HepG2 (cell line): ENCODE data around the gene MEX3A. TPM values are rescaled to one million over a fixed set of nuclear protein-coding genes. Genes with fewer than 3 reads are reported as not detected.
A peak's percentile ranks its signal among the peaks of the same experiment; 100 is the strongest.

Experiments used
- E2F5 ChIP-seq: sonication (generic); formaldehyde crosslinking; conservative IDR thresholded peaks from 2 replicates; pipeline ENCODE4 v1.4.0; 2020; ENCODE audit warnings: missing genetic modification reagents
- ELF3 ChIP-seq: IDR thresholded peaks from 2 replicates; pipeline ENCODE4 v1.6.1; 2016; ENCODE audit warnings: missing genetic modification reagents, missing compliant biosample characterization
- IRX3 ChIP-seq: sonication (generic); formaldehyde crosslinking; IDR thresholded peaks from 2 replicates; pipeline ENCODE4 v1.8.1; 2023; ENCODE audit warnings: mild to moderate bottlenecking, low read depth, missing genetic modification reagents, borderline replicate concordance
- KMT2A ChIP-seq: sonication (generic); formaldehyde crosslinking; IDR thresholded peaks from 2 replicates; pipeline ENCODE4 v1.4.0; 2020; ENCODE audit warnings: missing genetic modification reagents
- NFKB2 ChIP-seq: sonication (generic); formaldehyde crosslinking; IDR thresholded peaks from 2 replicates; pipeline ENCODE4 v1.4.0; 2020; ENCODE audit warnings: missing genetic modification reagents, borderline replicate concordance
- NFRKB ChIP-seq: fragments of 450-650 bp; IDR thresholded peaks from 2 replicates; pipeline ENCODE4 v1.6.1; 2017
- RELA ChIP-seq: sonication (generic); formaldehyde crosslinking; IDR thresholded peaks from 2 replicates; pipeline ENCODE4 v1.4.0; 2020; ENCODE audit warnings: missing genetic modification reagents
- TFDP1 ChIP-seq: IDR thresholded peaks from 2 replicates; pipeline ENCODE4 v1.6.1; 2016; ENCODE audit warnings: missing compliant biosample characterization, missing genetic modification reagents, borderline replicate concordance
- TGIF2 ChIP-seq: IDR thresholded peaks from 2 replicates; pipeline ENCODE4 v1.6.1; 2016; ENCODE audit warnings: control low read depth, missing compliant biosample characterization
- ZNF17 ChIP-seq: sonication (generic); formaldehyde crosslinking; IDR thresholded peaks from 2 replicates; pipeline ENCODE4 v1.5.0; 2020; ENCODE audit warnings: mild to moderate bottlenecking, missing genetic modification reagents
- ZNF230 ChIP-seq: sonication (generic); formaldehyde crosslinking; IDR thresholded peaks from 2 replicates; pipeline ENCODE4 v1.4.0; 2020; ENCODE audit warnings: mild to moderate bottlenecking, missing genetic modification reagents
- ZNF530 ChIP-seq: sonication (generic); formaldehyde crosslinking; IDR thresholded peaks from 2 replicates; pipeline ENCODE4 v1.5.0; 2020; ENCODE audit warnings: low read depth, mild to moderate bottlenecking, missing genetic modification reagents
- ZNF552 ChIP-seq: sonication (generic); formaldehyde crosslinking; IDR thresholded peaks from 2 replicates; pipeline ENCODE4 v1.9.0; 2022; ENCODE audit warnings: missing genetic modification reagents, mild to moderate bottlenecking, borderline replicate concordance
- ZNF558 ChIP-seq: sonication (generic); formaldehyde crosslinking; IDR thresholded peaks from 2 replicates; pipeline ENCODE4 v1.9.0; 2022; ENCODE audit warnings: mild to moderate bottlenecking, missing genetic modification reagents, borderline replicate concordance
- ZNF761 ChIP-seq: sonication (generic); formaldehyde crosslinking; conservative IDR thresholded peaks from 2 replicates; pipeline ENCODE4 v1.4.0; 2020; ENCODE audit warnings: mild to moderate bottlenecking, missing genetic modification reagents
- ZNF841 ChIP-seq: sonication (generic); formaldehyde crosslinking; IDR thresholded peaks from 2 replicates; pipeline ENCODE4 v1.8.1; 2023; ENCODE audit warnings: missing genetic modification reagents, borderline replicate concordance
- polyA plus RNA-seq, 8 experiments: library from polyadenylated mRNA; depleted of rRNA in 3 of 8; stranded (reverse) in 7 of 8; unstranded in 1 of 8; fragments of >200 nt; fragmentation: Illumina TruSeq in 4 of 8; extraction: Trizol in 4 of 8; gene quantifications; 2 replicates each; pipeline versions ENCODE4 v1.2.1 to v1.2.3, GENCODE V29; 2011 to 2016; ENCODE audit warnings: low read depth in 4 of 8, missing spikeins in 1 of 8, mixed read lengths in 1 of 8; ENCODE audit not compliant: insufficient read depth in 1 of 8
- total RNA-seq, 5 experiments: library from RNA; depleted of rRNA; stranded (reverse); fragments of >200 nt; fragmentation: Illumina TruSeq; extraction: Trizol; gene quantifications; 2 replicates each; pipeline ENCODE4 v1.2.3, GENCODE V29; 2016; ENCODE audit warnings: low read depth in 1 of 5
- TF ChIP-seq, protein P1 (sequence below): fragments of 450-650 bp; IDR thresholded peaks from 2 replicates; pipeline ENCODE4 v1.6.1; 2017
- TF ChIP-seq, protein P2 (sequence below): IDR thresholded peaks from 2 replicates; pipeline ENCODE4 v1.6.1; 2016; ENCODE audit warnings: missing compliant biosample characterization, missing genetic modification reagents, borderline replicate concordance
- TF ChIP-seq, protein P3 (sequence below): sonication (generic); formaldehyde crosslinking; IDR thresholded peaks from 2 replicates; pipeline ENCODE4 v1.9.0; 2021; ENCODE audit warnings: missing genetic modification reagents, borderline replicate concordance
- TF ChIP-seq, protein P4 (sequence below): sonication (generic); formaldehyde crosslinking; IDR thresholded peaks from 2 replicates; pipeline ENCODE4 v1.4.0; 2020; ENCODE audit warnings: missing genetic modification reagents; ENCODE audit errors: not compliant biosample characterization

Gene MEX3A
- total and polyA plus RNA-seq, 2 of the 13 experiments (the other 11 are each of a cell fraction or from before 2014, with no cell fraction given) = 7.6 to 9.1 TPM

GRCh38 chr1:156053768-156054499, 28.3 kb downstream of the MEX3A start, which contains the start of gene UBQLN4 (continued):
- TF ChIP-seq, protein P1, sequence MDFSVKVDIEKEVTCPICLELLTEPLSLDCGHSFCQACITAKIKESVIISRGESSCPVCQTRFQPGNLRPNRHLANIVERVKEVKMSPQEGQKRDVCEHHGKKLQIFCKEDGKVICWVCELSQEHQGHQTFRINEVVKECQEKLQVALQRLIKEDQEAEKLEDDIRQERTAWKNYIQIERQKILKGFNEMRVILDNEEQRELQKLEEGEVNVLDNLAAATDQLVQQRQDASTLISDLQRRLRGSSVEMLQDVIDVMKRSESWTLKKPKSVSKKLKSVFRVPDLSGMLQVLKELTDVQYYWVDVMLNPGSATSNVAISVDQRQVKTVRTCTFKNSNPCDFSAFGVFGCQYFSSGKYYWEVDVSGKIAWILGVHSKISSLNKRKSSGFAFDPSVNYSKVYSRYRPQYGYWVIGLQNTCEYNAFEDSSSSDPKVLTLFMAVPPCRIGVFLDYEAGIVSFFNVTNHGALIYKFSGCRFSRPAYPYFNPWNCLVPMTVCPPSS = no peak
- TF ChIP-seq E2F5 = no peak
- peak; percentile 57; the same call in 1 of the 2 replicates for TF ChIP-seq ZNF558 (CRISPR knock-in tag)
- TF ChIP-seq, protein P2, sequence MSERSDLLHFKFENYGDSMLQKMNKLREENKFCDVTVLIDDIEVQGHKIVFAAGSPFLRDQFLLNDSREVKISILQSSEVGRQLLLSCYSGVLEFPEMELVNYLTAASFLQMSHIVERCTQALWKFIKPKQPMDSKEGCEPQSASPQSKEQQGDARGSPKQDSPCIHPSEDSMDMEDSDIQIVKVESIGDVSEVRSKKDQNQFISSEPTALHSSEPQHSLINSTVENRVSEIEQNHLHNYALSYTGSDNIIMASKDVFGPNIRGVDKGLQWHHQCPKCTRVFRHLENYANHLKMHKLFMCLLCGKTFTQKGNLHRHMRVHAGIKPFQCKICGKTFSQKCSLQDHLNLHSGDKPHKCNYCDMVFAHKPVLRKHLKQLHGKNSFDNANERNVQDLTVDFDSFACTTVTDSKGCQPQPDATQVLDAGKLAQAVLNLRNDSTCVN (CRISPR knock-in tag) = 0 out of 2 replicates have a peak, but pooled peaks have one; percentile 5
- no peak for TF ChIP-seq ZNF530 (CRISPR knock-in tag)
- TF ChIP-seq ELF3 (CRISPR knock-in tag) = no peak
- no peak for TF ChIP-seq ZNF230 (CRISPR knock-in tag)
- TF ChIP-seq ZNF841 = no peak
- TF ChIP-seq, protein P3, sequence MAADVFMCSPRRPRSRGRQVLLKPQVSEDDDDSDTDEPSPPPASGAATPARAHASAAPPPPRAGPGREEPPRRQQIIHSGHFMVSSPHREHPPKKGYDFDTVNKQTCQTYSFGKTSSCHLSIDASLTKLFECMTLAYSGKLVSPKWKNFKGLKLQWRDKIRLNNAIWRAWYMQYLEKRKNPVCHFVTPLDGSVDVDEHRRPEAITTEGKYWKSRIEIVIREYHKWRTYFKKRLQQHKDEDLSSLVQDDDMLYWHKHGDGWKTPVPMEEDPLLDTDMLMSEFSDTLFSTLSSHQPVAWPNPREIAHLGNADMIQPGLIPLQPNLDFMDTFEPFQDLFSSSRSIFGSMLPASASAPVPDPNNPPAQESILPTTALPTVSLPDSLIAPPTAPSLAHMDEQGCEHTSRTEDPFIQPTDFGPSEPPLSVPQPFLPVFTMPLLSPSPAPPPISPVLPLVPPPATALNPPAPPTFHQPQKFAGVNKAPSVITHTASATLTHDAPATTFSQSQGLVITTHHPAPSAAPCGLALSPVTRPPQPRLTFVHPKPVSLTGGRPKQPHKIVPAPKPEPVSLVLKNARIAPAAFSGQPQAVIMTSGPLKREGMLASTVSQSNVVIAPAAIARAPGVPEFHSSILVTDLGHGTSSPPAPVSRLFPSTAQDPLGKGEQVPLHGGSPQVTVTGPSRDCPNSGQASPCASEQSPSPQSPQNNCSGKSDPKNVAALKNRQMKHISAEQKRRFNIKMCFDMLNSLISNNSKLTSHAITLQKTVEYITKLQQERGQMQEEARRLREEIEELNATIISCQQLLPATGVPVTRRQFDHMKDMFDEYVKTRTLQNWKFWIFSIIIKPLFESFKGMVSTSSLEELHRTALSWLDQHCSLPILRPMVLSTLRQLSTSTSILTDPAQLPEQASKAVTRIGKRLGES = no peak
- no peak for TF ChIP-seq KMT2A
- no peak for TF ChIP-seq IRX3 (CRISPR knock-in tag)
- no peak for TF ChIP-seq ZNF17 (CRISPR knock-in tag)
- no peak for TF ChIP-seq NFRKB
- no peak for TF ChIP-seq ZNF552 (CRISPR knock-in tag)
- TF ChIP-seq, protein P4, sequence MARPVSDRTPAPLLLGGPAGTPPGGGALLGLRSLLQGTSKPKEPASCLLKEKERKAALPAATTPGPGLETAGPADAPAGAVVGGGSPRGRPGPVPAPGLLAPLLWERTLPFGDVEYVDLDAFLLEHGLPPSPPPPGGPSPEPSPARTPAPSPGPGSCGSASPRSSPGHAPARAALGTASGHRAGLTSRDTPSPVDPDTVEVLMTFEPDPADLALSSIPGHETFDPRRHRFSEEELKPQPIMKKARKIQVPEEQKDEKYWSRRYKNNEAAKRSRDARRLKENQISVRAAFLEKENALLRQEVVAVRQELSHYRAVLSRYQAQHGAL = no peak
- TF ChIP-seq TGIF2 (CRISPR knock-in tag) = no peak; the same call in 1 of the 2 replicates
- TF ChIP-seq TFDP1 = no peak; the same call in 1 of the 2 replicates
- TF ChIP-seq ZNF761 (CRISPR knock-in tag) = no peak
- no peak for TF ChIP-seq NFKB2 (CRISPR knock-in tag)
- no peak for TF ChIP-seq RELA (CRISPR knock-in tag)
